H1 (cell line): ENCODE data around the gene PCBP4. TPM values are rescaled to one million over a fixed set of nuclear protein-coding genes. Genes with fewer than 3 reads are reported as not detected.

Experiments used
- ASH2L ChIP-seq: fragments of 200-600, 300-600 bp; sonication (generic); IDR thresholded peaks from one replicate; pipeline ENCODE4 v1.7.1; 2017; ENCODE audit warnings: low read length
- CHD7 ChIP-seq: fragments of 300-600 bp; sonication (generic); IDR thresholded peaks from 2 replicates; pipeline ENCODE4 v1.7.1; 2012; ENCODE audit warnings: low read length, moderate library complexity, mild to moderate bottlenecking, inconsistent platforms; ENCODE audit not compliant: insufficient replicate concordance
- NANOG ChIP-seq: IDR thresholded peaks from 2 replicates; pipeline ENCODE4 v1.6.1; 2011; ENCODE audit warnings: low read length, low read depth, mild to moderate bottlenecking, inconsistent platforms; ENCODE audit not compliant: insufficient read depth, poor library complexity, severe bottlenecking
- RNF2 ChIP-seq: fragments of 200-900, 300-1000 bp; sonication (generic); IDR thresholded peaks from 2 replicates; pipeline ENCODE4 v1.7.1; 2016; ENCODE audit warnings: borderline replicate concordance, low read depth, mild to moderate bottlenecking, antibody characterized with exemption, low read length; ENCODE audit not compliant: poor library complexity, severe bottlenecking; ENCODE audit errors: missing control alignments
- SIN3A ChIP-seq, 2 experiments: IDR thresholded peaks in 1 of 2; conservative IDR thresholded peaks in 1 of 2; 2 replicates each; pipeline ENCODE4 v1.6.1; 2011 to 2012; ENCODE audit warnings: low read length in 2 of 2, improper control_type of control experiment in 1 of 2, low read depth in 1 of 2, mild to moderate bottlenecking in 1 of 2
- SP1 ChIP-seq: IDR thresholded peaks from 2 replicates; pipeline ENCODE4 v1.6.1; 2011; ENCODE audit warnings: low read depth, low read length
- polyA plus RNA-seq, 7 experiments: library from polyadenylated mRNA; depleted of rRNA in 3 of 7; stranded (reverse) in 5 of 7; unstranded in 2 of 7; fragments of >200 nt in 5 of 7; fragments of 200-250 nt in 2 of 7; gene quantifications; 1 replicate in 5 of 7; 2 replicates in 1 of 7; 4 replicates in 1 of 7; pipeline versions ENCODE4 v1.2.1 to v1.2.3, GENCODE V29; 2011 to 2013; ENCODE audit warnings: missing spikeins in 2 of 7, mixed read lengths in 2 of 7
- total RNA-seq: library from RNA; stranded (reverse); fragmentation: NEBNext Ultra II Directional; extraction: Animal tissue kit (Norgen Biotek cat#: 25700); gene quantifications from 2 replicates; pipeline ENCODE4 v1.2.1, GENCODE V29; 2021
- TF ChIP-seq, protein P1 (sequence below): IDR thresholded peaks from 2 replicates; pipeline ENCODE4 v1.6.1; 2011; ENCODE audit warnings: low read length, improper control_type of control experiment

The PCBP4 gene
- total and polyA plus RNA-seq, 2 of the 8 experiments (the other 6 are each of a cell fraction or from before 2014, with no cell fraction given): 16.4 to 34.1 TPM

DNA sequence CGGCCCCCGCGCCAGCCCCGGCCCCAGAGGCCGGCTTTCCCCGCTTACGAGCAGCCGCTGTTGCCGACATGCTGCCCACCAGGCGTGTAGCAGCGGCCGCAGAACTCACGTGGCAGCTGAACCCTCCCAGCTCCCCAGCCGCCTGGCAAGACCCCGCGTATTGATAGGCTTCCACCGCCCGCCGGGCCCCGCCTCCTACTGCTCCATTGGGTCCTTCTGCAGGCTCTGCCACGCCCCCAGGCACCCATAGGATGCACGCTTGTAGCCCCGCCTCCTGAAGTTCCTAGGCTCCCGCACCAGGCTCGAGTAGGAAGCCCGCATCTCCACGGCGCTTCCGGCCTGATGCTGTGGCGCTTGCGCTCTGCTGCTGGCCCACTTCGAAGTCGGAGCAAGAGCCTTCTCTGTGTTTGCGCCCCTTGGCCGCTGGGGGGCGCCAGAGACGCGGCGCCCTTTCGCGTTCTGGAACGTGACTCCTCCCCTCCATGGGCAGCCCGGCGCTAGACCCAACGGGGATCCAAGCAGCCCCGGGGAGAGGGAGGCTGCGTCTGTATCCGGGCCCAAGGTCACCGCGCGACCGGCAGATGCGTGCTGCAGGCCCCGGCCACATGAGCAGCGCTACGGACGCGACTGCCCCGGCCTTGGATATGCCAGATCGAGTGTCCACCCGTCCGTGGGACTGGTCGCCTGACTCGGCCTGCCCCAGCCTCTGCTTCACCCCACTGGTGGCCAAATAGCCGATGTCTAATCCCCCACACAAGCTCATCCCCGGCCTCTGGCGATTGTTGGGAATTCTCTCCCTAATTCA lies 25.3 kb downstream of the PCBP4 start, which contains the start of the genes PARP3 and RRP9 (continued):
- TF ChIP-seq CHD7: no peak
- TF ChIP-seq ASH2L: no peak
- TF ChIP-seq, protein P1, sequence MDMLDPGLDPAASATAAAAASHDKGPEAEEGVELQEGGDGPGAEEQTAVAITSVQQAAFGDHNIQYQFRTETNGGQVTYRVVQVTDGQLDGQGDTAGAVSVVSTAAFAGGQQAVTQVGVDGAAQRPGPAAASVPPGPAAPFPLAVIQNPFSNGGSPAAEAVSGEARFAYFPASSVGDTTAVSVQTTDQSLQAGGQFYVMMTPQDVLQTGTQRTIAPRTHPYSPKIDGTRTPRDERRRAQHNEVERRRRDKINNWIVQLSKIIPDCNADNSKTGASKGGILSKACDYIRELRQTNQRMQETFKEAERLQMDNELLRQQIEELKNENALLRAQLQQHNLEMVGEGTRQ: no peak; the same call in 1 of the 2 replicates
- no peak for TF ChIP-seq RNF2
- TF ChIP-seq SP1: peak; percentile 90
- peak; percentile 73 to 77; a peak in 2 of 4 replicates for TF ChIP-seq SIN3A (conservative IDR thresholded peaks at IDR 0.05 in 1 of 2, IDR thresholded peaks at IDR 0.05 in 1 of 2; ENCODE audit: low read depth in 1 of 2, low read length in 2 of 2)
- no peak for TF ChIP-seq NANOG
